ENCODE measurements around the gene ZNF521.

The ZNF521 gene

GRCh38 chr18:25341831-25342230 lies 10.1 kb downstream of the ZNF521 start:
- no peak for TF ChIP-seq CTCF (IDR thresholded peaks at IDR 0.05; ENCODE audit: low read depth, low read length)
- no peak overlapping the region for H3K4me3 ChIP-seq (replicated peaks in 1 of 2; ENCODE audit: low read depth in 2 of 2, low read length in 2 of 2)
- DNase-seq (ENCODE audit: low read depth in 2 of 2), result no peak

DNA sequence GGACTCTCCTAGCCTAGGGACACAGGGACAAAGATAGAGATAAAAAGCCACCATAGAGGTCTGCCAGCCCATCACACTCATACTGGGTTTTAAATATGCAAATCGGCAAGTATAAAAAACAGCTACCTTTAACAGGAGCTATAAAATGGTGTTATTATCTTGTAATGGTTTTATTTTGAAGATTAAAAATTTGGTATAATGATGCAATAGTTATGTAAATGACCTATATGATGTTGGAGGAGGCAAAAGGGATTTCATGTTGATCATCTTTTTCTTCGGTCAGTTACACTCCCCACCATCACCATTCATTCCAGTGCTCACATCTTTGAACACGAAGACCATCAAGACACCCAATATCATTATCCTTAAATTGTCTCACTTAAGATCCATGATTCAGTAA lies 11.2 kb downstream of the ZNF521 start:
- no peak overlapping the region for H3K4me3 ChIP-seq (replicated peaks in 1 of 2; ENCODE audit: low read depth in 2 of 2, low read length in 2 of 2)
- no peak for TF ChIP-seq CTCF (IDR thresholded peaks at IDR 0.05; ENCODE audit: low read depth, low read length)
- DNase-seq (ENCODE audit: low read depth in 2 of 2), result no peak

DNA sequence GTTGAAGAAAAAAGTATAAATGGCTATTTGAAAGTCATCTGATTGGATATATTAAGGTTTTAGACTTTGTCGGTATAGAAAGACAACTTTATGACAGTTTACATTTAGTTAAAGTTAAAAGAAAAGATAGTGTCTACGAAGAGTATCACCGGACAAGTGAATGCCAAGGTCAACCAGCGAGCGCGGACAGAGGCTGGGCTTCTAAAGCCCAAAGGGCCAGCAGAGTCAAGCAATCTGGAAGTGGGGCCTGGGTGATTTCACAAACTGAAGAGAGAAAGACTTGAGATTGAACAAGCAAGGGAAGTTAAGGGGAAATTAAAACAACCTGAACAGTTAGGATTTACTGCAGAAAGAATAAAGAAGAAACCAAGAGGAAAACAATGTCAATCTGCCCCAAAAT lies 16.3 kb downstream of the ZNF521 start:
- no peak for TF ChIP-seq CTCF (IDR thresholded peaks at IDR 0.05; ENCODE audit: low read depth, low read length)
- DNase-seq (ENCODE audit: low read depth in 2 of 2), result no peak

GRCh38 chr18:25335062-25335461 lies 16.9 kb downstream of the ZNF521 start:
- no peak for DNase-seq (ENCODE audit: low read depth in 2 of 2)
- no peak for TF ChIP-seq CTCF (IDR thresholded peaks at IDR 0.05; ENCODE audit: low read depth, low read length)
- no peak overlapping the region for H3K4me3 ChIP-seq (replicated peaks in 1 of 2; ENCODE audit: low read depth in 2 of 2, low read length in 2 of 2)

More for the DNA sequence above, 16.3 kb downstream of the ZNF521 start:
- no peak overlapping the region for H3K4me3 ChIP-seq (replicated peaks in 1 of 2; ENCODE audit: low read depth in 2 of 2, low read length in 2 of 2)

DNA sequence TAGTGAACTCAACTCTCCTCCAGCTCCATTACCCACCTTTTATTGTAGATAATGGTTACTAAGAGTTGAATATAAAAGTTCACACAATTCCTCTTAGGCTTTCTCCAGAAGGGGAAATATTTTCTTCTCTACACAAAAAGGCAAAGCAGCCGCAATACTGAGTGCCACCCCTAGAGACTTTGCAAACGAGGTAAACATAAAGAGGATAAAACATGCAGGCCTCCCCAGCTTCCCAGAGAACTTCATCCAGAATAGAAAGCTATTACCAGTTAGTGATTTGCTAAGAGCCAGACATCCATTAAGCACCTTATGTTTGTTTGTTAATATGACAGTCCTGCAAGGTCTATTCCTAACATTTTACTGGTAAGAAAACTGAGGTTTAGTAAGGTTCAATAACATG lies 17.4 kb downstream of the ZNF521 start:
- TF ChIP-seq CTCF (IDR thresholded peaks at IDR 0.05; ENCODE audit: low read depth, low read length), result no peak
- no peak overlapping the region for H3K4me3 ChIP-seq (replicated peaks in 1 of 2; ENCODE audit: low read depth in 2 of 2, low read length in 2 of 2)
- no peak for DNase-seq (ENCODE audit: low read depth in 2 of 2)

DNA sequence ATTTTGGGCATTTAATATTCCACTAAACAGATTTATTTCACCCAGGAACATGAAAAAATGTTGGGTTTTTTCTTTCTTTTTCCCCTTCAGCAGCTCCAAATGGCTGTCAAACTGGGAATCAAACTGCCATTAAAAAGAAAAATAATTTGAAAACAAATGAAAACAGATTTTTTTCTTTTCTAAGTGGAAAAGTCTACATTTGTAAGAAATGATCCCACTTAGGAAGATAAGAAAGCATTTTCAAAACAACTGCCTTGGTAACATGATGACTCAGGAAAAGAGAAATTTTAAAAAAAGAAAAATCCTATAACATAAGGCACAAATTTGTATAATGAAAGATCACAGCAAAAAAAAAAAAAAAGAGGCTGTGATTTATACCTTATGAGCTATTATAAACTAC lies 20.0 kb downstream of the ZNF521 start:
- H3K4me3 ChIP-seq (replicated peaks in 1 of 2; ENCODE audit: low read depth in 2 of 2, low read length in 2 of 2), result no peak overlapping the region
- DNase-seq (ENCODE audit: low read depth in 2 of 2), result peak in 1 of 2 donors; percentile 25
- no peak for TF ChIP-seq CTCF (IDR thresholded peaks at IDR 0.05; ENCODE audit: low read depth, low read length)

- TF ChIP-seq CTCF (IDR thresholded peaks at IDR 0.05; ENCODE audit: low read depth, low read length), result no peak
- no peak overlapping the region for H3K4me3 ChIP-seq (replicated peaks in 1 of 2; ENCODE audit: low read depth in 2 of 2, low read length in 2 of 2)
- no peak for DNase-seq (ENCODE audit: low read depth in 2 of 2)
Measured at GRCh38 chr18:25329783-25330182, 22.2 kb downstream of the ZNF521 start.
